ENCODE measurements around the gene MAP3K2. TPM values are rescaled to one million over a fixed set of nuclear protein-coding genes. Genes with fewer than 3 reads are reported as not detected.

The MAP3K2 gene
- total RNA-seq, 4 donors from 2014 or later = 44.9 to 79.4 (median 52.4) TPM

- TF ChIP-seq CTCF (IDR thresholded peaks at IDR 0.05) = no peak
- DNase-seq (ENCODE audit: low spot score) = no peak
- ATAC-seq (ENCODE audit: low FRiP score) = no peak
Observed at GRCh38 chr2:127381762-127382161, 6.0 kb downstream of the MAP3K2 start.

- DNase-seq (ENCODE audit: low spot score) (no peak), ATAC-seq (ENCODE audit: low FRiP score) (no peak)
- no peak for TF ChIP-seq CTCF (IDR thresholded peaks at IDR 0.05)
Observed at GRCh38 chr2:127379712-127380355, 7.9 kb downstream of the MAP3K2 start.

GRCh38 chr2:127378720-127379119 lies 9.1 kb downstream of the MAP3K2 start:
- no peak for DNase-seq (ENCODE audit: low spot score)
- no peak for TF ChIP-seq CTCF (IDR thresholded peaks at IDR 0.05)
- no peak for ATAC-seq (ENCODE audit: low FRiP score)

- ATAC-seq (ENCODE audit: low FRiP score) (no peak), DNase-seq (ENCODE audit: low spot score) (no peak)
- no peak for TF ChIP-seq CTCF (IDR thresholded peaks at IDR 0.05)
Observed at GRCh38 chr2:127377262-127377661, 10.5 kb downstream of the MAP3K2 start.

GRCh38 chr2:127376257-127376656 lies 11.5 kb downstream of the MAP3K2 start:
- no peak for ATAC-seq (ENCODE audit: low FRiP score)
- DNase-seq (ENCODE audit: low spot score) = no peak
- no peak for TF ChIP-seq CTCF (IDR thresholded peaks at IDR 0.05)

- no peak for TF ChIP-seq CTCF (IDR thresholded peaks at IDR 0.05)
- no peak for ATAC-seq (ENCODE audit: low FRiP score)
- DNase-seq (ENCODE audit: low spot score) = no peak
Observed at GRCh38 chr2:127373362-127374083, 14.3 kb downstream of the MAP3K2 start.

- TF ChIP-seq CTCF (IDR thresholded peaks at IDR 0.05) = no peak
- no peak for ATAC-seq (ENCODE audit: low FRiP score)
- no peak for DNase-seq (ENCODE audit: low spot score)
Observed at GRCh38 chr2:127371037-127371436, 16.7 kb downstream of the MAP3K2 start.
